GM18867 (cell line): ENCODE results near the gene VCP.
A peak's percentile ranks its signal among the peaks of the same experiment; 100 is the strongest.

Source experiments
- ATAC-seq: cut with Tn5 transposase; IDR thresholded peaks from one replicate; pipeline ENCODE4 v1.9.1; 2021; ENCODE audit warnings: mild to moderate bottlenecking, moderate library complexity; ENCODE audit not compliant: unreplicated experiment

VCP gene

DNA sequence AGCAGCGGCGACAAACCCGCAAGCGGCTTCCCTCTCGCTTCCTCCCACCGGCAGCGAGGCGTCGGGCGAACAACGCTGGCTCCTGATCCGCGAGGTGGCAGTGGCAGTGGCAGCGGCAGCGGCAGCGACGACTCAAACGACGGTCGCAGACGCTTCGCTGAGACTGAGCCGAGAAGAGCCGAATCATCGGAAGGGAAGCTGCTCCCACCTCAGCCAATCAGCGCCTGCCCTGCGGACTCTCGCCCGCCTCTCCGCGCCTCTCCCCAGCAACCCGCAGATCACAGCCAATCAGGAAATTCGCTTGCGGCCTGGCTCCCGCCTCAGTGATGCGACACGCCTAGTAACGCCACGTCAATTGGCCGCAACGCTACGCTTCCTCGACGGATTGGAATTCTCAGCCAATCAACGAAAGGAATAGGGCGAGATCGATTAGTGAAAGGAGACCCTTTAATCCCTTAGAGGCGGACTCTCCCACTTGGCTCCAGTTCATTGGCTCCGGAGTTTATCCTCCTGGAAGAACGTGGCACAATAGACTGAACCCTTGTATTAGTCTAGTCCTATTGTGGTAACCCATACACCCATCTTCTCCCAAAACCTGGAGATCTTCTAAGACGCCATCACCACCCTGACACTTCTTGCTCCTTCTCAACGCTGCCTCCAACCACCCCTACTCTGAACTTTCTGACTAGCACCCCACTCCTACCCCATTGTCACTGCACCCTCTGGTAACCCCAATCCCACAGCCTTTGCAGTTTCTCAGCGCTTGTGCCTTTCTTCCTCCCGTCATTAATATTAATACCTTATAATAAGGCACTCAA is at the start of gene VCP:
VCP (minus strand) TSS at position 165 of the 818 bp plus-strand sequence. CDS start 272 bp downstream, outside the sequence.
- peak; percentile 80 for ATAC-seq

DNA sequence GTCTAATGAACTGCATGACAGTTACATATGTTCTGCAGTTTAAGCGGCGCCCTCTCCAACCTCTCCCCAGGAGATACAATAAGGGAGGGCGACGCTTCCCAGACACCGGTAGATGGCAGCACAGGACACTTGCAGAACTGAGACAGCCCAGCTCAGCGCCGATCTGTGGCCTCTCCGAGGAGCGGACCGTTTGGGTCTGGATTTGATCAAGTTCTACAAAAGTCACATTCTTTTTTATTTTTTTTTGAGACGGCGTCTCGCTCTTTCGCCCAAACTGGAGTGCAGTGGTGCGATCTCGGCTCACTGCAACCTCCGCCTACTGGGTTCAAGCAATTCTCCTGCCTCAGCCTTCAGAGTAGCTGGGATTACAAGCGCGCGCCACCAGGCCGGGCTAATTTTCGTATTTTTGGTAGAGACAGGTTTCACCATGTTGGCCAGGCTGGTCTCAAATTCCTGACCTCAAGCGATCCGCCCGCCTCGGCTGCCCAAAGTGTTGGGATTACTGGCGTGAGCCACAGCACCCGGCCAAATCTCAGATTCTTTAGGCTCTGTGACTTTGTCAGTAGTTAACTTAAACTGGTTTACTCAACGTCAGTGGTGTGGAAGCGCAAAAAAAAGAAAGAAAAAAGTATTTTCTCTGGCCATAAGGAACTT is 44.6 kb upstream of the VCP start:
- ATAC-seq = peak; percentile 38

DNA sequence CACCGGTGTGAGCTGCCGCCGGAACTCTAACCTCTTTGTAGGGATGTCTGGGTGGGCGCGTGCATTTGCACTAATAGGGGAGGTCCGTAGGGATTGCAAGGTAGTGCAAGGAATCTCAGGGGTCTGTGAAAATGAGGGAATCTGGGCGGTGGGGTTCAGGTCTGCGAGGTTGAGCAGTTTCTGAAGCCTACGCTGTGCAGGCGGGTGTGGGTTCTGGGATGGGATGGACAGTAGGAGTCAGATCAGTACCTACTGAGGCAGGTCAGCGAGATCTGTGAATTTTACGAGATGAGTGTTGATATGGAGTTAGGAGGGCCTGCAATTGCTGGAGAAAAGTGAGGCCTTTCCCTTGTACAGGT is 44.1 kb upstream of the VCP start:
- ATAC-seq = no peak

DNA sequence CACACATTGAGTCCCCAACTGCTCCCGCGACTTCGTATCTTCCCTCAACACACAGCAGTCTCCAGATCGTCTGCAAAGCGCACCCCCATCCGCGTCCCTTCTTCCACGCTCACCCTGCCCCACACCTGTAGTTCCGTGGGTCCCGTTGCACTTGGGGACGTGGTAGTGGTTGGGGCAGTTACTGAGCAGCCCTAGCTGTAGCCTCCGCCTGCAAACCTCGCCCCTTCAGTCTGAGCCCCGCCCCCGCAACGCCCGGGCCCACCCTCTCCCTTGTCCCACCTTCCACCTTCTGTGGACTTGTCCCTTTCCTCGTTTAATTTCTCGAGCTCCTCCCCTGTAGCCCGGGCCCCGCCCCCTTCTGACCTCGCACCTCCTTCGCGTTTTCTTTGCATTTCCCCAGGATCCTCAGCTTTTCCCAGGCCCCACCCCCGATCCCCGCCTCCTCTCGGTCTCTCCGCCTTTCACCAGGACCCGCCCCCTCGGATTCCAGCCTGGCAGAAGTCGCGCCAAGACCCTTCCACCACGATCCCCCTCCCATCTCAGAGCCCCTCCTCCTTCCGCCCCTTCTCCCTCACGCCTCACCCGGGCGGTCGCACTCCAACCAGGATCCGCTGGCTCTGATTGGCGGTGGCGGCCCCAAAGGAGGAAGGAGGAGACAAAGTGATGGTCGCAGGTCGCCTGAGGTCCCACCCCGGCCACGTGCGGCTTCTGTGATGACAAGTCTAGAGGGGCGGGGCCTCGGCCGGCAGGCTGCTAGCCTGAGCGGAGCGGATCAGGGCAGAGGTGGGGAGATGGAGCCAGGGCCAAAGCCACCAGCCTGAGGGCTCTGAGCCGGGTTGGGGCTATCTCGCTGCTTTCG is 43.5 kb upstream of the VCP start, which contains the start of gene ATOSB:
ATOSB (minus strand) TSS at position 183 of the 859 bp plus-strand sequence. CDS start 7,588 bp downstream, outside the sequence.
- peak; percentile 65 for ATAC-seq

DNA sequence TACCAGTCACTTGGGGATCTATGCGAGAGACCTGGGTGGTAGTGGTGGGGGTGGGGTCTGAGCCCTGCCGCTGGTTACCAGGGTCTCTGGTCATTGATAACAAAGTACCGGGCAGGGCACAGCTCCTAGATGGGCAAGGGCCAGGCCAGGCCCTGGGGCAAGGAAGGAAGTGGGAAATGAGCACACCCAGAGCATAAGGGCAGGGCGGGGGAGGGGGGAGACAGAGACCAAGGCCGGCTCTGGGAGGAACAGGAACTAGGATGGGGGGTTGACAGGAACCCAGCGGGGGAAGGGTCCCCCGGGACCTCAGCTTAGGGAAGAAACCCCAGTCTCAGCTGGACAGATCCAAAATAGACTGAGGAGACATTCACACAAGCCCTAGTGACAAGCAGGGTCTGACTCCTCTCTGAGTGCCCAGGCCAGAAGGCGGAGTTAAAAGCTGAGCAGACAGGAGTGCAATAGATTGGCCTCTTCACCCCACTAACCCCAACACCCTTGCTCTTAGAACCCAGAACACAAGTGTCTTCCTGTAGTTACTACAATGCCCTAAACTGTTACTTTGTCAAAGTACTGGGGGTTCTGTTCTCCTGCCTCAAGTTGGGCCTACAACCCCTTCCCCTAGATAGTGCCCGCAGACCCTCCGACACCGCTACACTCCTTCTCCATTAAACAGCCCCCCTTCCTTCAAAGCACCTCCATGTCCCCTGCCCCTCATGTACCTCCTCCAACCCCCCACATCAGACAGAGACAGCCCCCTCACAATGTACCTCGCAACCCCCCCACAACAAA is 42.6 kb upstream of the VCP start:
- no peak for ATAC-seq

DNA sequence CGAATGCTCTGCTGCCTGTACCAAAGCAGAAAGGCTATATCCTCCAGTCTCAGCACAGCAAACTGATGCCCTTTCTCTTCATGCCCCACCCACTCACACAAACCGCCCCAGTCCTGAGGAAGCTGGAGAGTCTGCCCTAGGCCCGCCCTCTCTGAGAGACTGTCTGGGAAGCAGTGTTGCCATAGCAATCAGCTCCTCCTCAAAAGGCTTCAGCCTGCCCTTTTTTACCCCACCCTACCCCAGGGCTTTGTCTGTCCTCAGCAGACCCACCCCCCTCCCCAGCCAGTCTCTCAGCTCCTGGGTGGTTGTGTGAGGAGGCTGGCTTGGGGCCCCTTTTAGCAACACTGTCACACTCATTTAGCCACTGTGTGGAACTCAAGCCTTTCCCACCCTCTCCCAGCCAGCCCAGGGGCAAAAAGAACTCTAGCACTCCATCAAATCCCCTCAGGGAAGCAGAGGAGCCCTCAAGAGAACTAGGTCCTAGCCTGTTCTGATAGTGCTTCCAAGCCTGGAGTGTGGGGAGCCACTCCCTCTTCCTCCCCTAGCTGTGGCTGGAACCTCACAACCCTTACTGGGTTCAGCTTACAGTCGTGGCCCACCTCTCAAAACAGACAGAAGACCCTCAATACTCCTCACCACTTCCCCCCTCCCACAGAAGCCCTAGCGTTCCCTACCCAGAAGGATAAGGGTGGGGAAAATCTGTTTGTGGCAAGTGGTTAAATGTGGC is 41.9 kb upstream of the VCP start:
- ATAC-seq = no peak

DNA sequence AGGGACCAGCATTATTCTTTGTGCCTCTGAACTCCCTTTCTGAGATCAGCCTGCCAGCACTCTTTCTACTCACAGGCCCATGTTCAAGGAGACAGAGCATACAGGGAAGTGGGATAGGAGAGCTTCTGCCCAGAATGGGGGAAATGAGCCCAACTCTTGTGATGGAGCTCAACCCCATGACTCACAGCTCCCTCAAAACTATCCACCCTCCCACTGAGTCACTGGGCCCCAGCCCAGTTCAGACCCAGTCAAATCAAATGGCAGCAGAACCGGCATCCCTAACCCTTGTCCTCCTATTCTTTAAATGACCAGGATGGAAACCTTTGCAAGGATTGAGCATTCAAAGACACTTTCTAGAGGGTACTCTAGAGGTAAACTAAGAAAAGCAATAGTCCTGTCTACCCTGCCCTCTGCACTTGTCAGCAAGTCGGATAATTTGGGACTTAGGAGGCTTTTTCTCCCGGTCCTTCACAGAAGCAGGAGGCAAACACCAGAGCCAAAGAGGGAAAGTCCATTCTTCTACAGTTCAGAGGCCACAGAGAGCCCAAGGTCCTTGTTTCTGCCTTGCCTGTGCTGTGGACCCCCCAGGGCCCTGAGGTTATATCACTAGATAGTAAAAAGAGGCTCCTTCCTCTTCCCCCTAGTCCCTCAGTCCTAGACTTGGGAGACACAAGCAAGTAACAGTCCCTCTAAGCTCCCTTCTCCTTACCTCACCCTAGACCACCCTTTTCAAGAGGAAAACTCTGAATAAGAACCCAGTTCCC is 40.0 kb upstream of the VCP start:
- no peak for ATAC-seq

DNA sequence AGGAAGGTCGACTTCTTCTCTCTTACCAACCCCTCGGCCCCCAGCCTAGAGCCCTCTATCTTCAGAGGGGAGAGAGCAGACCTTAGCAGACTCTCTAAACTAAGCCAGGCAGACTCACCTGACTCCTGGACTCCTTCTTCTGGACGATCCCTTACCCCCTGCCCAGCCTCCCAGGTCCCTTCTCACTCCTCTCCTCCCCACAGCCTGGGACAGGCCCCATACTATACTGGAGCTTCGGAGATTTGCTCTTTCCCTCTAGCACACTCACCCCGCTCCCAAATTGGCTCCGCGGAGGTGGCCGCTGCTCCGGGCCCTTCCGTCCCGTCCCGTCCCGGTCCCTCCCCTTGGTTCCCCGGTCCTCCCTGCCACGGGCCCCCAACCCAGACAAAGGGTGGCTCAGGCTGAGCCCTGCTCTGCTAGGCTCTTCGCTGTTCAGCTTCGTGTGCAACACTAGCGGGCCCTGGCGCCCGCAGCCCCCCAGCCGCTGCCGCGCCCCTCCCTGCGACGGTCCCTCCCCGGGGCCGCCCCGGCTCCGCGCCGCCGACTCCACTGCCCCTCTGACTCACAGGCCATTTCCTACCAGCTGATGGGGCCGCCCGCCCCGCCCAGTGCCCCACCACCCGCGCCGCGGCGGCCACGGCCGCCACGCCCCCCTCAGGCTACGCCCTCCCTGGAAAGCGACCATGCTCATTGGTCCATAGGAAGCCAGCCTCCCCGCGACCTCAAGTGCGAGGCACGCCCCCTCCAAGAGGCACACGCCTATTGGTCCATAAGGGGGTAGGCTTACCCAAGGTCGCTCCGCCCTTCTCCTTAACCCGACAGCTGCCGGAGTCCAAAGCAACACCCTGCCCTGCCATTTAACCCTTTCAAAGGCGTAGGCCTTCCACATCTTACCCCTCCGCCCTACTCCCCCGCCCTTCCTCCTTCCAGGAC is 38.8 kb upstream of the VCP start:
- ATAC-seq = peak; percentile 72

DNA sequence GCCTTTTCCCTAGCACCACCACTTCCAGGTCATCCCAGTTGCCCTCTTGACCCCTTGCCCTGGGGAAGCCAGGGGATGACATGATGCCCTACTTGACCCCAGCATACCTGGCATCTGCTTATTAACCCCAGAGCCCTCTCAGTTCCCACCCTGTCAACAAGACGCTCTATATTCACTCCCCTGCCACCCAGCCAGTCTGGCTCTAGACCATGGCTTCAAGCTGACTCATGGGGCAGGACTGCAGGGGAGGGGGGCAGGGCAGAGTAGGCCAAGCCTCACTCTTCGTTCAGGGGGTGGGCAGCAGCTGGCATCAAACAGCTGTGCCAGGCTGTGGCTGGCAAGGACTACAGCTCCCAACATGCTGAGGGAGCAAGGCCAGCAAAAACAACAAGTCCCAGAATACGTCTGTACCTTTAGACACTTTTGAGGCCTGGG is 37.9 kb upstream of the VCP start:
- ATAC-seq = no peak

DNA sequence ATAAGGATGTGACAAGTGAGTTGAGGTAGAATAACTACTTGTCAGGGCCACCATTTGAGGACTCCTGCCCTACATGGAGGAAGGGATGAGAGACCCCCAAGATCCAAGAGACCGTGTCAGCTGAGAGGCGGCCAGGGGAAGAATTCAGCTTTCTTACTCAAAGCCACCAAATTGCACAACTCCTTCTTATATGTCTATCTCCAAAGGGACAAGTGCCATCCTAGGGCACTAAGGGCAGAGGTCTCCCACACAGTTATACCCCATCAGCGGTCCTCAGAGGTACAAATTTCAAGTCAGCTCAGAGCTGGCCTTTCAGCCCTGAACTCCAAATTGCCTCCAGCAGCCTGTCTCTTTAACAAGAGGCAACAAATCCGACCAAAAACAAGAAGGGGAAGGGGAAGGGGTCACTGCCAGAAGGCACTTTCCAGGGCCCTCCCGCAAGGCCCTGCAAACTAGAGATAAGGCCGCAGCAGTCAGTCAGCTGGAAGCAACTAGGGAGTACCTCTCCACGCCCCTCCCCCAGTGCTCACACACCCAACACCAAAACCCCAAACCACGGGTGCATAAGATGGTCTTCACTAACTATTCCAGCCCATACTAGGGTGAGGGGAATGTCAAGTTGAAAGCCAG is 36.6 kb upstream of the VCP start:
- no peak for ATAC-seq

DNA sequence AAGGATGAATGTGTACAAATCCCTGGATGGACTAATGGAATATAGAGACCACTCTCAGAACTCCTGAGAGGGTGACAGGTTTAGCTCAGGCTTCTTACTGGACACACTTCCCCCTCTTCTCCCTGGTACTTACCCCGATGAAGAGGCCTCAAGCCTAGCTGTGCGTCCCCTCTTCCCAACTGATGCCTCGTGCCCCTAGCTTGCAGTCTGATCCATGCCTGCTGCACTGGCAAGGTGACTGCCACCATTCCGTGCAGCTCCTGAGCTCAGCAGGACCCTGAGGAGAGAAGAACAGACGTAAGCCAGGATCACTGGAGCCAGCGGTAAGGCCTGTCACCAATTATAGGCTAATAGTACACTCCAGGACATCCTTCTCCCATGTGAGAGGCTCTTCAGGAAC is 36.0 kb upstream of the VCP start:
- no peak for ATAC-seq

DNA sequence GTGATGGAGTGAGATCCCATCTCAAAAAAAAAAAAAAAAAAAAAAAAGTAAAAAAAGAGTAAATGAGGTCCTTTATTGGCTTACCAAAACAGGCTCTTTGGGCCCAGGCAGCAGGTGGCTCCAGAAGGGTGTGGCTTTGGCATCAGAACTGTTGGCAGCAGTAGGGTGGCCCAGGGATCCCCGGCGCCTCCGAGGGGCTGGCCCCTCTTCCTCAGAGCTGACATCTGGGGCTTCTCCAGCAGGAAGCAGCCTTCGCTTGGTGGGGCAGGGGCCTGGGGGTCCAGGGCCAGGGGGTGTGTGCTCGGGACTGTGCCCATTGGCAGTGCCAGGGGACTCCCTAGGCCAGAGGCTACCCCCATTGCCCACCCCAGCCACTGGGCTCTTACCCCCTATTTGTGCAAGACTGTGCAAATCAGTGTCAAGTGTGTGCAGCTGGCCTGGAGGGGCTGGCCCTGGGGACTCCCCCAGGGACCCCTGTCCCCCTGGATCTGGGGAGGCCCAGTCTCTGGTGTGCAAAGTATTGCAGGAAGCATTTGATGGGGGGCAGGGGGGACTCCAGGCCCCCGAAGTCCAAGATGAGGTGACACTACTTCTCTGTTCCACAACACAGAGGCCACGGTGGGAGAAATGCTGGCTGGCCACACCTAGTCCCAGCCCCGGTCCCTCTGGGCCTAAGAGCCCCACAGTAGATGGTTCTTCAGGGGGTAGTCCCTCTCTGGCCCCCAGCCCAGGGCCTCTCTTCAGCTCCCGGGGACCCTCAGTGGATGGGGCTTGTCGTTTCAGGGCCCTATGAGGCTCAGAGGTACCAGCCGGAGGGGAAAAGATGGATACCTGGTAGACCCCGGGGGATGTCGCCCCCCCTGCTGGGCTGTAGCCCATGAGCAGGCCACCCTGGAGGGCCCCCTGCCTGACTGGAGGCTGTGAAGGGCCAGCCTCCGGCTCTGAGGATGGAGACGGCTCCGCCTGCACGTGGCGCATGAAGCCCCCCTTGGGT is 35.2 kb upstream of the VCP start:
- ATAC-seq = no peak

DNA sequence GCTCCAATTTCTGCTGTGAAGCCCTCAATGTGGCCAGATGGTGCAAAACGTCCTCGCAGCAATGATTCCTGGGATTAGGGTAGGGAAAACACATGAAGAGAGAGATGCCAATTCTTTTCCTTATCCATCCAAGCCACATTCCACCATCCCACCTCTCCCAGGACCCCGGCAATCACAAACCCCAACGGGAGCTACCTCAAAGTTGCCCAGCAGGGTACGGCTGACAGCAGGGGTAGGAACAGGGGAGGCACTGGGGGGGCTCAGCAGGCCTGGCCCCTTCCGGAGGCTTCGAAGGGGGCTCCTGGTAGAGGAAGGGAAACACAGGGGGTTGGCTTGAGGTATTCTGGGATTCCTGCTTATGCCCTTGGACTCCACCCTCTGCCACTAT is 33.9 kb upstream of the VCP start:
- no peak for ATAC-seq

DNA sequence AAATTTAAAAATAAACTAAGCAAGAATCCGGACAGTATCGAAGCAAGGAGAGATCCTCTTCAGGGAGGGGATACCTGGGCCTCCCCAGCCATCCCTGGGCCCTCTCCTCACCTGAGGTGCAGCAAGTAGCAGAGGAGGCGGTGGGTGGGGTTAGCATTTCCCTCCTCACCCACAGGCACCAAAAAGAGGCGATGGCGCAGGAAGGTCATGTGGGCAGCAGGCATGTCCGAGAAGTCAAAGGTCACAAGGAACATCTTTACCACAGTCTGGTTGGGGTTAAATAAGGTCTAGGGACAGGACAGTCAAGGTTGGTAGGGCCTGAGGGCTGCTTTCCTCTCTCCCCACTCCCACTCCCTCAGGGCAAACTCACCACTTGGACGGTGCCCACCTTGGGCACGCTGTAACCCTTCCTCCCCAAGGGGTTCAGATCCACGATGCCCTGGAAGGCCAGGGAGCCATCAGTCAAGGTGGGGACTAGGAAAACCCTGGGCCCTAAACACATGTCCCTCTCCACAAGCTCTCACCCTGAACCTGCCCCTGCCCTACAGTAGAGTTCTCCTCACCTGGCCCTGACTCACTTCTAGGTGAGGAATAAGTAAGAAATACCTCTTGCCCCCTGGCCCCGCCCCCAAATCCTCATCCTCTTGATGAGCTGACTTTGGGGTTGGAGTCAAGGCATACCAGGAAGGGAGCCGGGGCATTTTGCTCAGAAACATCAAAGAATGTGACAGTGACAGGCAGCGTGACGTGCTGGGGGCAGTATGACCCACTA is 33.3 kb upstream of the VCP start:
- ATAC-seq = no peak

DNA sequence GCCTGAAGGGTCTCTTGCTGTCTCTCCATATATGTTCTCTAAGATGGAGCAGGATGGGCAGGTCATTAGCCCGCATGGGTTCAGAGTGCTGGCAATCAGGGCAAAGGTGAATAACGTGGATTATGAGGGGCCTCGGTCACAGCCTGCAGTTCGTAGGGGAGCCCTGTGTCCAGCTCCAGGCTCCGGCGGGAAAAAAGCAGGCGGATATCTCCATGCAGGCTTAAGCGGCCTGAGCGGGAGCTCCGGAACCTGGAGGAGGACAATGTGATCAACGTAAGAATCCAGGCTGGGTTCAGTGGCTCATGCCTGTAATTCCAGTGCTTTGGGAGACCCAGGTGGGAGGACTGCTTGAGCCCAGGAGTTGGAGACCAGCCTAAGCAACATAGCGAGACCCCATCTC is 32.7 kb upstream of the VCP start:
- ATAC-seq = no peak

DNA sequence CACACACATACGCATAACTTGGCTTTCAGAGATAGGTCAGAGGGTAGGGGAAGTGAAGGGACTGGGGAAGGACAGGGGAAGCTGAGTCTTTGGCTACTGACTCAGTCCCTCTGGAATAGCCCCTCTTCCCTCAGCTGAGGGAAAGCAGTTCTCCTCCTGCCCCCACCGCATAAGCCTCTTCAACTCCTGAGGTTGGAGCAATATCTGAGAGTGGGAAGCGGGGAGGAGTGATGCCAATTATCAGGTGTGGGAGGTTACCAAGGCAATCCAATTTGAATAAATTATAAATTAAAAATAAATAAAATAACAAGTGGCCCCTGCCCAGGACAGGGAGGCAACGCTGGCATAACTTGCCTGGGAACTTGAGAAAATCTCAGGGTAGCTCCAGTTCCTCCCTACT is 32.2 kb upstream of the VCP start:
- ATAC-seq = no peak
